T-helper 2 cell treated with Interferon-gamma antibody and Interleukin-4, amounts not matched to agents 100 ng/mL and 5 ng/mL, for 36 hours (primary cell): ENCODE data around the gene RANBP17. TPM values are rescaled to one million over a fixed set of nuclear protein-coding genes. Genes with fewer than 3 reads are reported as not detected.

Source experiments
- intact Hi-C: fragments of 100-400 bp; cut with micrococcal nuclease; formaldehyde crosslinking; loops from one replicate; pipeline ENCODE4 v1.15.1; 2023
- total RNA-seq: library from RNA; stranded (reverse); gene quantifications from 2 replicates; pipeline ENCODE4 v1.2.3, GENCODE V29; 2022

The RANBP17 gene
- total RNA-seq, 1 donor from 2014 or later: not detected

DNA sequence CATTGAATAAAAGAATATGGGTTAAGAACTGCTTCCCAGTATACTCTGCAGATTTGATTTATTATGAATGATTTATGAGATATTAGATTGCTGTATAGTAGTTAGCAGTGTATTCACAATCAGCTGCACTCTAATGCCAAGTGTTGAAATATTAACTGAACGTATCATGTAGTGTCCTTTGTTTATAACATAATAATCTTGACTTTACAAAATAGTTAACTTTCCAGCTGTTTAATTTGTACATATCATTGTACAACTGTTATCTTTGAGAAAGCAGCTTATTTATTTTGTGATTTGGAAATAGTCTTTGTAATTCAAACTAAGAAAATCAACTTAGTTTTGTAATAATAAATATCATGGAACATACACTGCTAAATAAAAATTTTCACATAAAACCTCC, 219.5 kb downstream of the RANBP17 start:
- intact Hi-C loops: no loop called here

DNA sequence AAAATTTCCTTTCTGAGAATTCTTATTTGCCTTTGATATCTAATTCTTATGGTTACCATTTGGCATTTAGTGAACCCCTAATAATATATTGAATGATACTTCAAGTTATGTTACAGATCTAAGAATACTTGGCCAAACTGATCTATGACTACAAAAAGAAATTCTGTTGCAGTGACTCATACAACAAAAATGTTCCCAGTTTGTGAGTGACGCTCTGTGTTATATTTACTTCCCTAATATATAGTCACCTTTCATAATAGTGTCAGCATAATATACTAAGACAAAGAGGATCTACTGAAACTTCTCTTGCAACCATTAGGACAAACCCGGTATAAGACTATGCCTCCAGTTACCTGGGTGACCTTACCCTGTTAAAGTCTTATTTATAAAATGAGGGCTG, 230.4 kb downstream of the RANBP17 start:
- intact Hi-C loops: no loop called here

DNA sequence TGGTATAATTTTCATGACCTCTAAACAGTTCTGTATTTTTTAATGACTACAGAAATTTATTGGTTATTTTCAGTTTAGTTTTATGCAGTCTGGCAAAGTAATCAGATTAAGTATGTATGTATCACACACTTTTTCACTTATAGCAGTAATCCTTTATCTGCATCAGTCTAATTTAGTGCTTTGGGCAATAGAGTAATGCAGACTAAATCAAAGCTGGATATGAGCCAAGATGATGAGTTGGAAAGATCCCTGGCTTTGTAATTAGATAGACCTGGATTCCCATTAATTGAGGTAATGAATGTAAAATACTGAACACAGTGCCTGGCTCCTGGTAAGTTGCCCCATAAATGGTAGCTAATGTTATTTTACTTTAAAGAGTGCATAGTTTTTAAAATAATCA, 231.8 kb downstream of the RANBP17 start:
- intact Hi-C loops: no loop called here

DNA sequence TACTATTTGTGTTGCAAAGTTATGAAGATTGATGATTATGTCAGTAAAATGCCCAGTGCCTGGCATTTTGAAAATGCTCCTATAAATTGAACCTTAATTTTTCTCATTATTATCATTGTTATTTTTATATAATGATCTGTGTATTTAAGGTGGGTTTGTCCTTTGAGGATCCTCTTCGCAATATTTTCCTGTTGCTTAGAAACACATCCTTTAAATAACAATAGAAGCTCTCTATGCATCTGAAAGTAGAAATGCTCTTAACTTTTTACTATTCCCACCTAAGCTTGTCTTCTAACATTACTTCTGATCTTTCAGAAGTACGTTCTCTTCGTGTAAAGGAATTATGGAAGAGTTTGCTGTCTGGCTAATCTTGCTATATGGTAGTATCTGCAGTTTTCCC, 232.5 kb downstream of the RANBP17 start:
- intact Hi-C loops: no loop called here

DNA sequence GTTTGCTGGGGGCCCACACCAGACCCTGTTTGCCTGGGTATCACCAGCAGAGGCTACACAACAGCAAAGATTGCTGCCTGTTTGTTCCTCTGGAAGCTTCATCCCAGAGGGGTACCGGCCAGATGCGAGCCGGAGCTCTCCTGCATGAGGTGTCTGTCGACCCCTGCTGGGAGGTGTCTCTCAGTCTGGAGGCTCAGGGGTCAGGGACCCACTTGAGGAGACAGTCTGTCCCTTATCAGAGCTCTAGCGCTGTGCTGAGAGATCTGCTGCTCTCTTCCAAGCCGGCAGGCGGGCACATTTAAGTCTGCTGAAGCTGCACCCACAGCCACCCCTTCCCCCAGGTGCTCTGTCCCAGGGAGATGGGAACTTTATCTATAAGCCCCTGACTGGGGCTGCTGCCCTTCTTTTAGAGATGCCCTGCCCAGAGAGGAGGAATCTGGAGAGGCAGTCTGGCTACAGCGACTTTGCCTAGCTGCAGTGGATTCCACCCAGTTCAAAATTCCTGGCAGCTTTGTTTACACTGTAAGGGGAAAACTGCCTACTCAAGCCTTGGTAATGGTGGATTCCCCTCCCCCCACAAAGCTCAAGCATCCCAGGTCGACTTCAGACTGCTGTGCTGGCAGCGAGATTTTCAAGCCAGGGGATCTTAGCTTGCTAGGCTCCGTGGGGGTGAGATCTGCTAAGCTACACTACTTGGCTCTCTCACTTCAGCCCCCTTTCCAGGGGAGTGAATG, 241.2 kb downstream of the RANBP17 start:
- intact Hi-C loops: no loop called here

DNA sequence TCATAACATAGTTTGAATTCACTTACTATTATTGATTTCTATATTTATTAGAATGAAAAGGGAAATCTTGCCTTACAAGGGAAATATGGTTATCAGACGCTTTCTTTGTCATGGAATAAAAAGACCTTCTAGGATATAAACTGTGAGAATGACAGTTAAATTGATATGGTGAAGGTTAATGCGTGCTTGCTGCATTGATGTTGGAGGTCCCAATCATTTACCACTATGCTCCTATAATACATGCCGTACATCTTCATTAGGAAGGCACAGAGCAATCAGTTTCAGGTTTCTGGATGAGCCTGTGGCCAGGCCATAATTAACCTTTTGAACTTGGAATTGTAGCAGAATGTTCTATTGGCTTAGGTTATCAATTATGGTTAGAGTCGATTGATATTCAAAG, 245.9 kb downstream of the RANBP17 start:
- intact Hi-C loops: no loop called here

DNA sequence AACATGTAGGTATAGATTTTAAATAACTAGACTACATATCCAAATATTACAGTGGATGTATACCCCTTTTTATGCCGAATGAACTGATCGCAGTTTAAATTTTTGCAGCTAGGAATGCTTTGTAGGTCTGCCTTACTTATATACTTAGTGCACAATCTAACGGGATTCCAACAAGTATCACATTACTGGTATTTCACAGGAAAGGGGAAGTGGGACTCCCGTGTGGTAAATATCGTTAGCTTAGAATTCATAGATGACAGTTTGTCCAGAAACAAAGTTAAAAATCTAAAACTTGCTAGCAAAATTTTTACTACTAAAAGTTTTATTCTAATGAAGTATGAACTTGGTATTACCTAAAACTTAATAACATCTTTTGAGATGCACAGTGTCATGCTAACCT, 253.7 kb downstream of the RANBP17 start:
- intact Hi-C loops: no loop called here

DNA sequence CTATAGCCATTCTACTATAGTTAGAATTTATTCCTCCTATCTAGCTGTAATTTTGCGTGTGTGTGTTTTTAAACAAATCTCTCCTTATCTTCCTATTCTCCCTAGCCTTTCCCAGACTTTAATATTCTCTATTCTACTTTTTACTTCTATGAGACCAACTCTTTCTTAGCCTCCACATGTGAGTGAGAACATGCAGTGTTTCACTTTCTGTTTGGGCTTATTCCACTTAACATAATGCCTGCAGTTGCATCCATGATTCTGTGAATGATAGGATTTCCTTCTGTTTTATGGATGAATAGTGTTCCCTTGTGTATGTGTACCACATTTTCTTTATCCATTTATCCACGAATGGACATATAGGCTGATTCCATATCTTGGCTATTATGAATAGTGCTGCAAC, 254.9 kb downstream of the RANBP17 start:
- intact Hi-C loops: no loop called here

DNA sequence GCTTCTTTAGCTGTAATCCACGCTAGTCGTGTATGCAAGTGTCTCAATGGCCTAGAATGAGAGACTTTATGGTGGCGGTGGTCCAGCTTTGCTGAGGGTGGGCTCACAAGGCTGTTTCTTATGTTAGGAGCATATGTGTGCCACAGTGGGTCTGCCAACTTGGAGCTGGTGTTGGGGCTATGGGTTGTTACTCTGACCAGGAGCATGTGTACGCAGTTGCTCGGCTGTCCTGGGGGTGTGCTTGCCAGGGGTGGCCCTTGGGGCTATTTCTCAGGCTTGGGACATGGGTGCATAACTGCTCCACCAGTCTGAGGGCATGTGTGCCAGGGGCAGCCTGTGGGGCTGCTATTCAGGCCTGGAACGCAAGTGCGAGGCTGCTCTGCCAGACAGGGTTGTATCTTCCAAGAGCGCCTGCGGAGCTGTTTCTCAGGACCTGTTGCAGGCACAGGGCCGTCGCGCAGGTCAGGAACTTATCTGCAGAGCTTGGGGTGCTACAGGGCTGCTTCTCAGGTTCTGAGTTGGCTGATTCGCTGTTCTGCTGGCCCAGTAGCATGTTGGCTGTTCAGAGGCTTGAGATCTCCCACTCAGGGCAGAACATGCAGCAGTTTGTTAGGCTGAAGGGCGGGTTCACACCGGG, 259.3 kb downstream of the RANBP17 start:
- intact Hi-C loops: no loop called here

DNA sequence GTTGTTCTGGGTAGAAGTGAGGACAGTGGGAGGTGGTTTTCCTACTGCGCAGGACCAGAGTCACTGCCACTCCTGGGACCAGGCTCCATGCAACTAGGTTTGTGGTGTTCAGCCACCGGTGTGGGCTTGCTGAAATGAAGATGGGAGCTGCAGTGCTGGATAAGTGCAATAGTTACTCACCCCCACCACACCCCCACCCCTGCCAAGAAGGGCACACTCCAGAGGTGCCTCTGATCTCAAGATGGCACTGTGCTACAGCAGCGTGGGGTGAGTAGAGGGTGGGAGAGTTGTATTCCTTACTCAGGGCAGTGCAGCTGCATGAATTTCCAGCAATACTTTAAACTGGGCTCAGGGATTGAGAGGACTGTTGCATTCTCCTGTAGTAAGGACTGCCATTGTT, 259.8 kb downstream of the RANBP17 start:
- intact Hi-C loops: no loop called here

DNA sequence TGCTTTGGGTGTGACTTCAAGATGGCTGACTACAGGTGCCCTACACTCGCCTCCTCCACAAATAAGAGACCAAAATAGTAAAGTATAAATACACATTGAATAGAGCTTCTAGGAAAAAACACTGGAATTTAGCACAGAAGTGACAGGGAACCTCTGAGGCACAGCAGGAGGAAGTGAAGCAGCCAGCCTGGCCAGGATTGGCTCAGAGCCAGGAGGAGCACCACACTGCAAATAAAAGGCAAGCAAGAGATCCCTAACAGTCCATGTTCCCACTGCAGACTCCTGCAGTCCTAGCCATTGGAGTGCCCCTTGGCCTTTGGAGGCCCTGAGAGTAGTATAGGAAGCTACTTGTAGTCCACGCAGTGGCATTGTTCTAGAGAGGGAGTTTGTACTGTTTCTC, 260.6 kb downstream of the RANBP17 start:
- intact Hi-C loops: no loop called here

DNA sequence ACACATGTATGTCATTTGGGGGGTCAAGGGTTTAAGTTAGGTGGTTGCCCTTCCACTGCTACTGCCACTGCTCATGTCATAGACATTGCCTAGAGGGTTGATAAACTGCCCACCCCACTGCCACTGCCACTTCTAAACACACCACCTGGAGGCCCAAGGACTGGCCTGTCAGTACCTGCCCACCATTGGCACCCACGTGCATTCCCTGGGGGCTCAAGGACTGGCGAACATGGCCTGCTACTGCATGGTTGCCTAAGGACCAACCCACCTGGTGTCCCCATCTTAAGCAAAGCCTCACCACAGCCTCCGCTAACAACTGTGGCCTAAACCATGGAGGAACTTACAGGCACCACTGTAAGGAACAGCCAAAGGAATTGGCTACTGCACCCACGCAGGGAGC, 261.6 kb downstream of the RANBP17 start:
- intact Hi-C loops: no loop called here

DNA sequence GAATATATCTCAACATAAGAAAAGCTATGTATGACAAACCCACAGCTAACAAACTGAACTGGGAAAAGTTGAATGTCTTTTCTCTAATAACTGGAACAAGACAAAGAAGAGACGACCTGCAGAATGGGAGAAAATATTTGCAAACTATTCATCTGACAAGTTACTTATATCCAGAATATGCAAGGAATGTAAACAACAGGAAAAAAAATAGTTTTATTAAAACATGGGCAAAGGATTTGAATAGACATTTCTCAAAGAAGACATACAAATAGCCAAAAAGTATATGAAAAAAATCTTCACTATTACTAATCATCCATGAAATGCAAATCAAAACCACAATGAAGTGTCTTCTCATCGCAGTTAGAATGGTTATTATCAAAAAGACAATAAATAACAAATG, 265.5 kb downstream of the RANBP17 start:
- intact Hi-C loops: no loop called here

DNA sequence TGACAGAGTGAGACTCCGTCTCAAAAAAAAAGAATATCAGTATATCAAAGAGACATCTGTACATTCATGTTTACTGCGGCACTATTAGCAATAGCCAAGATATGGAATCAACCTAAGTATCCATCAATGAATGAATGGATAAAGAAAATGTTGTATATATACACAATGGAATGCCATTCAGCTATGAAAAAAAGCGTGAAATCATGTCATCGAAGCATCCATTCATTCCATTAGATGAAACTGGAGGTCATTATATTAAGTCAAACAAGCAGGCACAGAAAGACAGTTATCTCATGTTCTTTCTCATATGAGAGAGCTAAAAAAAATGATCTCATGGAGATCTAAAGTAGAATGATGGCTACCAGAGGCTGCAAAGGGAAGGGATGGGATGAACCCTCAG, 266.3 kb downstream of the RANBP17 start:
- intact Hi-C loops: no loop called here

DNA sequence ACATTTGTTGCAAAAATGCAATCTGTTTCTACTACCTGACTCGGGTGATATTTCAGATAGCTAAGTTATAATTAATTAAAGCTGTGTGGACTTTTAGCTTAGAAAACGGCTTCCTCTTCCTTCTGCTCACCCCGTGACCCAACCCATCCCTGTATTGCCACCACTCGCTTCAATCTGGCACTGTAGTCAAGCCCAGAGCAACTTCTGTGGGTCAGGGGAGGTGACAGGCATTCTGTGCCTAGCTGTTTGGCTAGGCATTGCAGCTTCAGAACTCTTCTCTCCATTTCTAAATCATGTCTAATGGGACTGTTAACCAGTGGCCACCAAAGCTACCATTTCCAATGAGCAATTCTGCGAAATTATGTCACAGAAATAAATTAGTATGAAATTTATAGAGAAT, 267.5 kb downstream of the RANBP17 start:
- intact Hi-C loops: no loop called here

DNA sequence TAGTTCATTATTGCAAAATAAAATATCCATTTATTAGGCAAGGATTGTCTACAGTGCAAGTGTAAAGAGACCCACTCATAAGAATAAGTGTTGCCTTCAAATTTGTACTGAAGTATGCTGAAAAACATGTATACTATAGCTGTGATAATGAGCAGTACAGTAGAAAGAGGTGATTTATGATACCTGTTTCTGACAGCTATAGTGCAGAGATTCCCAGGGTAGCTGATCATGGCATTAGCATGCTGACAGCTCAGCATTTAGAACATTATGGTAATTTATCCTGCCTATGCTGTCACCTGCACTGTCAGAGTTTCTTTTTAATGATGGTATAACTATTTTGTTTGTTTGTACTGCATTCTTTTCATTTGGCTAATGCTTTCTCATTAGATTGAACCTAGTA, 269.7 kb downstream of the RANBP17 start:
- intact Hi-C loops: no loop called here

DNA sequence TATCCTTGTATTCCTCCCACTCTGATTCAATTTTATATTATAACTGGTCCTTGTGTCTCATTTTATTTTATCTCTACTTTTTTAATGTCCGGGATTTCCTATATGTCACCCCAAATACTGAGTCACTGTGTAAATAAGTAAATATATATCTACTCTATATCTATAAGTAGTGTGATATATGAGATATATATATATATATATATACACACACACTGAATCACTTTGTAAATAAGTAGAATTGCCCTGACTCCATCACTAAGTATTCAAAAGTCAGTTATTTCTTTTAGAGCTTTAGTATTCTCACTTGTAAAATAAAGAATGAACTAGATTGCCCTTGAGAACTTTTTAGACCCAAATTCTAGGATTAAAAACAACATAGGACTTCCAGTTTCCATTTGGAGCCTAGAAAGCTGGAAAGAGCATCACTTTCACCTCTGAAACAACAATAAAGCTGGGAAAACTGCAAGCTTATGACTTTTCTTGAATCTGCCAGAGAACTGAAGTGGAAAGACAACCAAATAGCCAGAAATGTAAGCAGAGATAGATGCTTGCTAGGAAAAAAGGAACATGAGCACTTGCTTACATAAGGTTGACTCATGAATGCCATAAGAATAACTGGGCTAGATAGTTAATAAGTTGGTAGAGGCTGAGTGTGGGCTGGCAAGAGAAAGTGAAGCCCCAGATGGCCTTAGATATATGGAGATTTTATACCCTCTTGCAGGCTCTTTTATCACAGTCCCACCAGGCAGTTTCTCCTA, 276.1 kb downstream of the RANBP17 start:
- intact Hi-C loops: no loop called here

DNA sequence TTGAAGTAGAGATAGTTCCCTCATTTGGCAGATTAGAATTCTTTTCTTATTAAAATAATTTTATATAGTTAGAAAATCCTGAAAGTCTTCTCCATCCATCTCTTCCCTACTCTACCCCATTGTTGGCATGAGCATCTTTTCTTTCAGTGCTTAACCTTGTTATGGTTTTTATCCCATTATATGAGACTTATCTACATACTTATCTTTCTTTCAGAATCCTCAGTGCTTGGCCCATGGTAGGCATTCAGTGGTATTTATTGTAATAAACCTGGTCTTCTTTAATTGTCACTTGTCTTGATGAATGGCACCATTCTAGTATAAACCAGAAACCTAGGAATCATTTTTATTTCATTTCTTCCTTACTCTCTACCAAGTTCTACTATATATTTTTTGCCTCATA, 277.4 kb downstream of the RANBP17 start:
- intact Hi-C loops: no loop called here

DNA sequence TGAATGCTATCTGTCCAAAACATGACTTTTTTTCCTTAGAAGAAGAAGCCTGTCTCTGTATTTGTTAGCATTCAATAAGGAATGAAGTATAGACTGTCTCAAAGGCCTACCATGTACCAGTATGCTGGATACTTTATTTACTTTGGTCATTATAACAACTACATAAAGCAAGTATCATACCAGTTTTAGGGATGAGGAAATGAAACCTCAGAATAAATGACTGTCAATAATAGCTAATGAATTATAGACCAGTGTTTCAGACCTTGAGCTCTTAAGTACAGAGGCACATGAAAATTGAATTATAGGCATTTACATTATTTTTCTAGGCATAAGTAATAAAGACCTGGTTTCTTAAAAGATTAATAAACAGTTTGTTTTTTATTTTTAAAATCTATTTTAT, 280.8 kb downstream of the RANBP17 start:
- intact Hi-C loops: no loop called here

DNA sequence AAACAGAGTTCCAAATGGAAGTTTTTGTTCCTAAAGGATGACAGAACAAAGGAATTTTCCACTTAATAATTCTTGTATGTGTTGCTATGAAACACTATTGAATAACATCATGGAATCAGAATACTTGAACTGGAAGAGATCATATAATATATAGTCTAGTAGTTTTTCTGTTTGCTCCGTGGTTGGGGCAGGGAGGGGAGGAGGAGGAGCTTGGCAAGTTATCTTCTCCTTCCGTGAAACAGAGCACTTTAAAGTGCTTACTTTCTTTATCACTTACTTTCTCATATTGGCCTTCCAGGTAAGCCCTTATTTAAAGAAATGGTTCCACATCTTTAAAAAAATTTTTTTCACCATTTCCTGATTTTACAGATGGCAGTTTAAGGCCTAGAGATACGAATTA, 281.4 kb downstream of the RANBP17 start:
- intact Hi-C loops: no loop called here

DNA sequence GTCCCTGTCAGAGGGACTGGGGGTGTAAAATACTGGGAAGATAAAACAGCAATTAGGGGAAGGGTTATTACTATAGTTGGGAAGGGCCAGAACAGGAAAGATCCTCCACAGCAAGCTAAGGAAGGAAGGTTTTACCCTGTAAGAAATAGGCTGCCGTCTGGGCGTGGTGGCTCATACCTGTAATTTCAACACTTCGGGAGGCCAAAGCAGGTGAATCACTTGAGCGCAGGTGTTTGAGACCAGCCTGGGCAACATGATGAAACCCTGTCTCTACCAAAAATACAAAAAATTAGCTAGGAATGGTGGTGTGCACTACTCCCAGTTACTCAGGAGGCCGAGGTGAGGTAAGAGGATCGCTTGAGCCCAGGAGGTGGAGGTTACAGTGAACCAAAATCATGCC, 282.1 kb downstream of the RANBP17 start:
- intact Hi-C loops: no loop called here

DNA sequence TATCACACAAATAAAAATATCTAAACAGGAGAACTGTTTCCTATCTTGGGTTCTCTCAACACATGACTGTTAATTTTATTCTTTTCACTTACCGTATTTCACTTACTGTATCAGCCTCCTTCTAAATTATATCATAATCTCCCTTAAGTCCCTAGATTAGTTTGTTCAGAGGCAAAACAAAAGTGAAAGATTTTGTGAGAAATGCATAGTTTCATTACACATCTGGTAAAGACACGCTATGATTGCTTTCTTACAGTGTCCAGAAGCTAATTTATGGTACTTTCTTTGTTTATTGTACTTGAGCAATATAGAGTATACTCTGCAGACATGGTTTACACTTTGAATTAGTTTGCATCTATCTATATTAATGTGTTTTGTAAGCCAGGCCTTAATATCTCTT, 287.5 kb downstream of the RANBP17 start:
- intact Hi-C loops: no loop called here

DNA sequence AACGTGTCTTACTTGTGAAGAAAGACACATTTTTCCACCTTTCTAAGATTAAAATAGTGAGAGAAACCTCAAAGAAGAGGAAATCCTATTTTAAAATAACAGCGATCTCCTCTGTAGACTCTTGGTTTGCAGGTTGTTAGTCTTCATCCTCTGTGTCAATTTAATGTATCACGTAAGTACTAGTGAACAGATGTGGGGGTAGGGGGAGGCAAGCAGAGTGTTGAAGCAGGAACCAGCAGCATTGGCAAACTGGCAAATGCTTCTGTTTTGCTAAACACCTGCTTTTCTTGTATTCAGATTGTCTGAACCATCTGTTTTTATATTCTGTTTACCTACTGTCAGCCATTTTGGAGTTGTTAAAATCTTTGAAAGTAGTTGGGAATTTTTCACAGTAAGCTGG, 288.0 kb downstream of the RANBP17 start:
- intact Hi-C loops: no loop called here
